D341Med (cell line): ENCODE measurements around the gene DOHH.
"Not testable (repeated sequence)": the region's sequence is repeated elsewhere in the genome, so short reads cannot be mapped to it uniquely, and the experiment has no call there.

Experiments used
- DNase-seq: peaks from one replicate; pipeline ENCODE4 v3.0.0; 2012; ENCODE audit warnings: low spot score

The DOHH gene

GRCh38 chr19:3534375-3535234, 34.1 kb upstream of the DOHH start:
- no peak for DNase-seq

- DNase-seq: no peak
Measured at GRCh38 chr19:3533563-3534216, 33.2 kb upstream of the DOHH start.

GRCh38 chr19:3533033-3533432, 32.6 kb upstream of the DOHH start:
- no peak for DNase-seq

GRCh38 chr19:3532154-3532786, 31.8 kb upstream of the DOHH start:
- DNase-seq: no peak

GRCh38 chr19:3531716-3532115, 31.2 kb upstream of the DOHH start:
- no peak for DNase-seq

- DNase-seq: no peak
Measured at GRCh38 chr19:3530389-3530788, 29.9 kb upstream of the DOHH start.

- DNase-seq: not testable (repeated sequence)
Measured at GRCh38 chr19:3529299-3529698, 28.8 kb upstream of the DOHH start.

- no peak for DNase-seq
Measured at GRCh38 chr19:3528539-3529211, 28.2 kb upstream of the DOHH start.

GRCh38 chr19:3528080-3528479, 27.6 kb upstream of the DOHH start:
- no peak for DNase-seq

GRCh38 chr19:3527238-3527910, 26.9 kb upstream of the DOHH start:
- DNase-seq: no peak

GRCh38 chr19:3526507-3527237, 26.2 kb upstream of the DOHH start:
- DNase-seq: no peak

- no peak for DNase-seq
Measured at GRCh38 chr19:3524904-3525451, 24.5 kb upstream of the DOHH start.

- no peak for DNase-seq
Measured at GRCh38 chr19:3524078-3524842, 23.8 kb upstream of the DOHH start.

GRCh38 chr19:3523361-3524077, 23.0 kb upstream of the DOHH start:
- no peak for DNase-seq

GRCh38 chr19:3522421-3523360, 22.2 kb upstream of the DOHH start:
- DNase-seq: no peak

GRCh38 chr19:3521104-3521445, 20.6 kb upstream of the DOHH start:
- DNase-seq: no peak

GRCh38 chr19:3520166-3521103, 20.0 kb upstream of the DOHH start:
- DNase-seq: no peak
